ES-I3 (cell line): ENCODE data around the gene IQCK.
"Not testable (repeated sequence)": the region's sequence is repeated elsewhere in the genome, so short reads cannot be mapped to it uniquely, and the experiment has no call there.

Experiments
- H3K36me3 ChIP-seq: 2 replicates; pipeline ENCODE4 v1.6.1; 2013; ENCODE audit warnings: mild to moderate bottlenecking, low read length, control low read depth, moderate library complexity; ENCODE audit not compliant: insufficient read depth
- H3K4me1 ChIP-seq: 2 replicates; pipeline ENCODE4 v1.6.1; 2013; ENCODE audit warnings: mild to moderate bottlenecking, control low read depth, low read length; ENCODE audit not compliant: insufficient read depth
- H3K9ac ChIP-seq: 2 replicates; pipeline ENCODE4 v1.6.1; 2013; ENCODE audit warnings: low read depth, mild to moderate bottlenecking, low read length, moderate library complexity
- H3K9me3 ChIP-seq: 2 replicates; pipeline ENCODE4 v1.6.1; 2013; ENCODE audit warnings: mild to moderate bottlenecking, low read length, moderate library complexity; ENCODE audit not compliant: control insufficient read depth, insufficient read depth

Gene IQCK

GRCh38 chr16:19771796-19772195 is 53.7 kb downstream of the IQCK start:
- Histone ChIP-seq H3K36me3 (no peaks in the 10 kb centered on the region), H3K9ac (no peak overlapping the region), H3K9me3 (peaks cover 5% of the 10 kb centered on the region; the same call in 1 of the 2 replicates), H3K4me1 (no peaks in the 10 kb centered on the region)

DNA sequence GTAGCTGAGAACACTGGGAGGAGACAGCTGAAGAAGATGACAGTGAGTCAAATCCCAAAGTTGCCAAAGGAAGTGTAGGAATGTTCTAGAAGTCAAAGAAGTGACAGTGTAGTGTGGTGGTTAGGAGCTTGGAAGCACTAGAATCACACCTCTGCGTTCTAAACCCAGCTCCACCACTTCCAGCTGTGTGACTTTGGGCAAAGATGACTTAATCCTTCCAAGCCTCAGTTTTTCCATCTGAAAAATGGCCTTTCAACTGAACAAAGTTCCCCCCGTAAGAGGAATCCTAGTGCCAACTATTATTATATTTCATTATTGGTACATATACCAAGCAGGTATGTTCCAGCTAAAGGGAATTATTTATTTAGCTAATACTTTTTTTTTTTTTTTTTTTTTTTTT is 56.0 kb downstream of the IQCK start:
- Histone ChIP-seq H3K4me1 (no peaks in the 10 kb centered on the region), H3K9me3 (peaks cover 5% of the 10 kb centered on the region; the same call in 1 of the 2 replicates), H3K9ac (no peak overlapping the region), H3K36me3 (no peaks in the 10 kb centered on the region)

DNA sequence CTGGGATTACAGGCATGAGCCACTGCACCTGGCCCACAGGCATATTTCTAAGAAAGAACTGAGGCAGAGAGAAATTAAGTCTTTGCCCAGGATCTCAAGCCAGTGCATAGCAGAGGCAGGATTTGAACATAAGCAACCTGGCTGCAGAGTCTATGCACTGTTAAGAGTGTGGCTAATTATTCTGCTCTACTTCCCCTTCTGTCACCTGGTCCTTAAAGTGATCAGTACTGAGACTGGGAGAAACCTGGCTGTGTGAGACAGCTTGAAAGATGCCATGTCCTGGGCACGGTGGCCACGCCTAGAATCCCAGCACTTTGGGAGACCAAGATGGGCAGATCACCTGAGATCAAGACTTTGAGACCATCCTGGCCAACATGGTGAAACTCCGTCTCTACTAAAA is 58.1 kb downstream of the IQCK start:
- no peaks in the 10 kb centered on the region; the same call in 1 of the 2 replicates for H3K36me3 ChIP-seq
- H3K9me3 ChIP-seq = no peaks in the 10 kb centered on the region
- H3K4me1 ChIP-seq = no peaks in the 10 kb centered on the region
- H3K9ac ChIP-seq = no peak overlapping the region

- H3K9me3 ChIP-seq = no peaks in the 10 kb centered on the region
- H3K4me1 ChIP-seq = no peaks in the 10 kb centered on the region
- no peaks in the 10 kb centered on the region; the same call in 1 of the 2 replicates for H3K36me3 ChIP-seq
- no peak overlapping the region for H3K9ac ChIP-seq
Observed at GRCh38 chr16:19776565-19776964, 58.5 kb downstream of the IQCK start.

- no peak overlapping the region for H3K9ac ChIP-seq
- H3K9me3 ChIP-seq = no peaks in the 10 kb centered on the region
- H3K36me3 ChIP-seq = no peaks in the 10 kb centered on the region; the same call in 1 of the 2 replicates
- H3K4me1 ChIP-seq = no peaks in the 10 kb centered on the region
Observed at GRCh38 chr16:19780321-19780720, 62.2 kb downstream of the IQCK start.

DNA sequence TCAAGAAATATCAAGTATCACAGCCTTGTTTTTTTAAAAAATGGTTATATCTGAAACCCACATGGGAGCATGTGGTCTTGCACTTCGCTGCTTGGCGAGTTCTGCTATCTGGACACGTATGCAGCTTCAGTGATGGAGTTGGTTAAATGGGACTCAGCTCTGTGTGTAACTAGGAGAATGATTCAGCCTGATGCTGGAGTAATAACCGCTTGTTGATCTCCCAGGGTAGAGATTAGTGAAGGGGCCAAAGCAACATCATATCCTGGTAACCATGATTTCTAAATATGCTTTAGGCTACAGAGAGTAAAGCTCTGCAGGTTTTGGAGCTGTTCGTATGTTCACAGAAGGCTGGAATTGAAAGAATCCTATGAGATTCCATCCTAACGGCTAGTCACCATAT is 63.2 kb downstream of the IQCK start:
- no peak overlapping the region for H3K9ac ChIP-seq
- no peaks in the 10 kb centered on the region for H3K9me3 ChIP-seq
- H3K36me3 ChIP-seq = no peaks in the 10 kb centered on the region; the same call in 1 of the 2 replicates
- no peaks in the 10 kb centered on the region for H3K4me1 ChIP-seq

DNA sequence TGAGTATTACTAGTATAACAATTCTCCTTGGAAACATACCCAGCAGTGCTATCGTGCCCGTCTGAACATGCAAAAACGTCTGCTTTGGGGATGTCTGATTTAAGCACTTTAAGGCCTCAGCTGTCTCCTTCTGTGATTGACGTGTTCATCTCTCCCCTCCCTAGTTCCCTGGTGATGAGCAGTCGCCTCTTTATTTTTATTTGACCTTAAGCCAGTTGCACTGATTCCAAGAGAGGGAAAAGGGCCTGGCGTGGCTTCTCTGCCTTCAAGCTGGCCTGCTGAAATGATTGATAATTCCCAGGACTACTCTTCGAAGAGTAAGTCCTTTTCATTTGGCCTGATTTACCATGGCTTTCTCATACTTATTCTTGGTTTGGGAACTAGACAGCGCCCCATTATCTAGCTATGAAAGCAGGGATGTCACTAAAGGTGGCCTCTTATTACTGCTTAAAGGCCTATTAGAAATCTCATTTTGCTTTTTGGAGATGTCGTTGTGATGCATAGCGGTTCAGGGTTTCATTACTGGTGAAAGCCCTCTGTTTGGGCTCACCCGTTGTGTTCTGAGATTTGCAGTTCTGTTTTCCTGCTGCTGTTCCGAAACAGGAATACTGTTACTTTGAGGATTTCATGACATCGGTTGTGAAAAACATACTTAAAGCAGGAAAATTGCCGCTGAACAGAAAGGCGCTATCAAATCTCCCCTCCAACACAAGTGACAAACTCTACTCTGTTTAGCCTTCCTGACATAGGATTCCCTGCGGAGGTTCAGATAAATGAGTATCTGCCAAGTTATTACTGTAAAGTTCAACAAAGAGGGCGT is 65.5 kb downstream of the IQCK start:
- Histone ChIP-seq H3K9me3 (no peaks in the 10 kb centered on the region), H3K4me1 (no peaks in the 10 kb centered on the region), H3K9ac (no peak overlapping the region), H3K36me3 (no peaks in the 10 kb centered on the region; the same call in 1 of the 2 replicates)

GRCh38 chr16:19784183-19784736 is 66.2 kb downstream of the IQCK start:
- H3K36me3 ChIP-seq = no peaks in the 10 kb centered on the region; the same call in 1 of the 2 replicates
- no peaks in the 10 kb centered on the region for H3K4me1 ChIP-seq
- H3K9me3 ChIP-seq = no peaks in the 10 kb centered on the region
- H3K9ac ChIP-seq = no peak overlapping the region

- H3K36me3 ChIP-seq = no peaks in the 10 kb centered on the region; the same call in 1 of the 2 replicates
- no peak overlapping the region for H3K9ac ChIP-seq
- no peaks in the 10 kb centered on the region for H3K4me1 ChIP-seq
- no peaks in the 10 kb centered on the region for H3K9me3 ChIP-seq
Observed at GRCh38 chr16:19785081-19785480, 67.0 kb downstream of the IQCK start.

DNA sequence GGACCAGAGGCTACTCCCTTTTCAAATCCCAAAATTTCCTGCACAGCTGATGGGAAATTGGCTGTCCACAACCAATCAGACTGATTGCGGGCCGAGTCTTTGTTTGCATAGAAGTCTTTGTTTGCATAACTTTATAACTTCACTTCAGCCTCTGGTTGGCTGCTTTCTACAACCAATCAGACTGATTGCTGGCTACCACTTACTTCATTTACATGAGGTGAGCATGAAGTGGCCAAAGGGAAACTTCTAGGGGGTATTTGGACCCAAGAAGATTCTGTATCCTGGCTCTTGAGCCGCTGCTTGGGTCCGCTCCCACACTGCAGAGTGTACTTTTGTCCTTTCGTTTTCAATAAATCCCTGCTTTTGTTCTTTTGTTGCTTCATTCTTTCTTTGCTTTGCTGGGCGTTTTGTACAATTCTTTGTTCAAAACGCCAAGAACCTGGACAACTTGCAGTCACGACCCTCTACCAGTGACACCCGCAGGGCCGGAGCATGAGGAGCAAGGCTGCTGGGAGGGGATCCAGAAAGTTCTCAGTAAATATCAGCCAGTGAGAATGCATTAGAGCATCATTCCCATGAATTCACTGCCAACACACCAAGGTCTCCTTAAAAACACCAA is 67.5 kb downstream of the IQCK start:
- Histone ChIP-seq H3K9ac (no peak overlapping the region), H3K4me1 (no peaks in the 10 kb centered on the region), H3K36me3 (no peaks in the 10 kb centered on the region; the same call in 1 of the 2 replicates), H3K9me3 (no peaks in the 10 kb centered on the region)

GRCh38 chr16:19801369-19801768 is 83.3 kb downstream of the IQCK start:
- H3K4me1 ChIP-seq, H3K36me3 ChIP-seq, H3K9me3 ChIP-seq, H3K9ac ChIP-seq: not testable (repeated sequence)

DNA sequence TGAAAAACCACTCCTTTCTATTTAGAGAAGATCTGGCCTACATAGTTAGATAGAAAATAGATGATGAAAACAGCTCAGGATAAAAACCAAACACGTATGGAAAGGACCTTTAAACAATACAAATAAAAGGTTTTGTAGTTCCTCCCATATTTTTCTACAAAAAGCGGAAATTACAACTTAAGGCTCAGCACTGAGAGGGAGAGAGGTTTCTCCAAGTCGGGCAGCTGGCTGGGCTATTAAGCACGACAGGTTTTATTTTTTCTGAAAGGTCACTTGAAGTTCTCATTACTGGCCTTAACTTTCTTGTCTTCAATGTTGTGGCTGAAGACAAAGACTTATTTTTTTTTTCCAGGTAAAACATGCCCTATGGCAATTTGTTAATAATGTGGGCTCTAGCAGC is 83.8 kb downstream of the IQCK start:
- H3K36me3 ChIP-seq = not testable (repeated sequence)
- peaks cover 10% of the 10 kb centered on the region; the same call in 1 of the 2 replicates for H3K9me3 ChIP-seq

GRCh38 chr16:19802612-19803011 is 84.5 kb downstream of the IQCK start:
- Histone ChIP-seq H3K9me3 (peaks cover 15% of the 10 kb centered on the region; the same call in 1 of the 2 replicates), H3K9ac (no peak overlapping the region), H3K4me1 (peaks cover 6% of the 10 kb centered on the region; the same call in 1 of the 2 replicates), H3K36me3 (peaks cover 3% of the 10 kb centered on the region; the same call in 1 of the 2 replicates)

More for the DNA sequence above, 83.8 kb downstream of the IQCK start:
- H3K4me1 ChIP-seq, H3K9ac ChIP-seq: not testable (repeated sequence)

- H3K9me3 ChIP-seq = peaks cover 15% of the 10 kb centered on the region; the same call in 1 of the 2 replicates
- peaks cover 6% of the 10 kb centered on the region; the same call in 1 of the 2 replicates for H3K4me1 ChIP-seq
- peaks cover 3% of the 10 kb centered on the region; the same call in 1 of the 2 replicates for H3K36me3 ChIP-seq
- no peak overlapping the region for H3K9ac ChIP-seq
Observed at GRCh38 chr16:19804538-19805323, 86.7 kb downstream of the IQCK start.
